BE2C (cell line): ENCODE results near the gene RFK.

ENCODE experiments used
- DNase-seq: peaks from one replicate; pipeline ENCODE4 v3.0.0-alpha.2; 2020
- H3K27me3 ChIP-seq: fragments of 250-450 bp; sonication (Bioruptor Pico); 2 replicates; pipeline ENCODE4 v1.5.1; 2020; ENCODE audit warnings: mild to moderate bottlenecking
- H3K36me3 ChIP-seq: fragments of 250-450 bp; sonication (Bioruptor Pico); 2 replicates; pipeline ENCODE4 v1.5.1; 2020; ENCODE audit warnings: mild to moderate bottlenecking
- H3K4me1 ChIP-seq: fragments of 250-450 bp; sonication (Bioruptor Pico); 2 replicates; pipeline ENCODE4 v1.5.1; 2020
- H3K4me3 ChIP-seq: 2 replicates; pipeline ENCODE4 v1.5.1; 2011; ENCODE audit warnings: low read depth, low read length
- H3K9me3 ChIP-seq: fragments of 250-450 bp; sonication (Bioruptor Pico); 2 replicates; pipeline ENCODE4 v1.5.1; 2020
- CTCF ChIP-seq: IDR thresholded peaks from 2 replicates; pipeline ENCODE4 v1.5.1; 2012; ENCODE audit warnings: mild to moderate bottlenecking, low read depth, low read length

The RFK gene

GRCh38 chr9:76377791-76378190 is 16.4 kb downstream of the RFK start:
- Histone ChIP-seq H3K4me3 (no peak overlapping the region), H3K9me3 (no peaks in the 10 kb centered on the region), H3K36me3 (no peaks in the 10 kb centered on the region), H3K27me3 (no peaks in the 10 kb centered on the region), H3K4me1 (peaks cover 6% of the 10 kb centered on the region)
- TF ChIP-seq CTCF = no peak
- DNase-seq = no peak

DNA sequence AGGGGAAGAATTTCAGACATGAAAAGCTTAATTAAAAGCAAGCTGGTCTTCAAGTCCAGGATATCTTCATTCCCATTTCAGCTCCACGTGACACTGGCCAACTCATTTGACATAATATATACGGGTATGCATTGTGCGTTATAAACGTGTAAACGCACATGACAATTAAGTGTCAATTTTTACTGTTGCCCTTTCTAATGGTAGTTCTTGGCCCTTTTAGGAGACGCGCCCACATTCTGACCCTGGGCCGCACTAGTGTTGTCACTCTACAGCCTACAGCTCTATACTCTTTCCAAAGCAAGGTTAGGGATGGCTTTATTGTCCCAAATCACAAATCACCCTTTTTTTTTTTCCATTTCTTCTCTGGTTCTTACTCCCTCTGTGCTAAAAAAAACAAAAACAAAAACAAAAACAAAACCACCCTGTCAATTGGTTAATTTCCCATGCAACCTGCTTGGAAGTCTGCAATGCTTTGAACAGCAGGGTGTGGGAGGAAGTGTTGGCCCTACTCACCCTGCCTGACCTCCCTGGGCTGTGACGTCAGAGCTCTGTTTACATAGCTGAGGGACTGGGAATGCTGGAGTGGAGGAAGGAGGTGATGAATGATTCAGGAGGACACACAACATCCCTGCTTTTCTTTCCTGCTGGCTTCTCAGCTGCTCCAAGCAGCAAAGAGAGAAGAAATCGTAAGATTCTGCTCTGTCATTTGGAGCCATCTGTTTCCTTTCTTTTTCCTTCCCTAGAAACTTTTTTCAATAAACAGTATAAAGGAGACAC is 19.3 kb downstream of the RFK start:
- no peak for DNase-seq
- Histone ChIP-seq H3K4me3 (no peak overlapping the region), H3K36me3 (no peaks in the 10 kb centered on the region), H3K9me3 (no peaks in the 10 kb centered on the region), H3K4me1 (peaks cover 15% of the 10 kb centered on the region), H3K27me3 (no peaks in the 10 kb centered on the region)
- TF ChIP-seq CTCF = no peak

GRCh38 chr9:76373784-76374474 is 20.3 kb downstream of the RFK start:
- Histone ChIP-seq H3K4me1 (peaks cover 20% of the 10 kb centered on the region), H3K27me3 (no peaks in the 10 kb centered on the region), H3K4me3 (no peak overlapping the region), H3K9me3 (no peaks in the 10 kb centered on the region), H3K36me3 (no peaks in the 10 kb centered on the region)
- TF ChIP-seq CTCF = no peak
- no peak for DNase-seq

DNA sequence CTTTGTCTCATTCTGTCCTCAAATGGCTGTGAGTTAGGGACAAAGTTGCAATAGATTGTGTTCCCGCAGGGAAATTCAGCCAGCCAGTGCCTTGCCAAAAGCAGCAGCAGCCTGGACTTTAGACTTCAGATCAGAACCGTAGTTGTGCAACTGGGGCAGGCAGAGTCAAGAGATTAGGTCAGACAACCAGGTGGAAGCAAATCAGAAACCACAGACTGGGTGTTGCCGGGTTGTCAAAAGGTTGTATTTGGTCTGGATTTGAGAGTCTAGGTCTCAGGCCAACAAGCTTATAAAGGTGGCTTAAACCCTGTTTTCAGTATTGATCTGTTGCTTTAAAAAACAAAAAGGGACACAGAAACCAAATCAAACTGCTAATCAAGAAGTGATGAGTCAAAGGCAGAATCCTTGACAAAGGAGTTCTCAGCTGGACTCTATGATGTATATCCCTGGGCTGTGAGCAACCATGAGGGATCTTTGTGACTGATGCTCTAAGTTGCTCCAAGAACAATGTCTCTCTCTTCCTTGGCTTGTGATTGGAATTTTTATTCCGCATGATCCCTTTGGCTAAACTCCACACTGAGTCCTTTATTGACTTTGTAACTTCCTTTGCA is 20.9 kb downstream of the RFK start:
- no peak overlapping the region for H3K4me3 ChIP-seq
- H3K4me1 ChIP-seq = peaks cover 23% of the 10 kb centered on the region
- no peaks in the 10 kb centered on the region for H3K27me3 ChIP-seq
- H3K36me3 ChIP-seq = no peaks in the 10 kb centered on the region
- no peaks in the 10 kb centered on the region for H3K9me3 ChIP-seq
- no peak for DNase-seq
- TF ChIP-seq CTCF = no peak

DNA sequence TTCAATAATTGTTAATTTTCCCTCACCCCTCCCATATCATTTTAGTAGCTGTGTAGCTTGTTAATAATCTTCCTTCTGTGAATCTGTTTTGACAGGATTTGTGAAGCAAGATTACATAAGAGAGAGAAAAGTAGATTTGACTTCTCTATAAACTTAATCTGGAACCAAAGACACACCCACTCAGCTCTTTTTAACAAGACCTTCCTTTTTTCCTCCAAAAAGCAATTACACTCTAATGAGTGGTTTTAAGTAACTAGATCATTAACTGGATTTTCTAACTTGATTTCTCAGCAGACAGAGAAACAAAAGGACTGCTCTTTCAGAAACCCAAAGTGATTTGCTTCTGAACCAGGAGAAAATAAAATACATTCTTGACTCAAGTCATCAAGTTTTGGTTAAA is 21.9 kb downstream of the RFK start:
- peaks cover 23% of the 10 kb centered on the region for H3K4me1 ChIP-seq
- TF ChIP-seq CTCF = no peak
- no peaks in the 10 kb centered on the region for H3K9me3 ChIP-seq
- no peak for DNase-seq
- no peak overlapping the region for H3K4me3 ChIP-seq
- no peaks in the 10 kb centered on the region for H3K36me3 ChIP-seq
- H3K27me3 ChIP-seq = no peaks in the 10 kb centered on the region

GRCh38 chr9:76371901-76372300 is 22.3 kb downstream of the RFK start:
- H3K27me3 ChIP-seq = no peaks in the 10 kb centered on the region
- TF ChIP-seq CTCF = no peak
- H3K9me3 ChIP-seq = no peaks in the 10 kb centered on the region
- no peak overlapping the region for H3K4me3 ChIP-seq
- H3K36me3 ChIP-seq = no peaks in the 10 kb centered on the region
- peaks cover 25% of the 10 kb centered on the region for H3K4me1 ChIP-seq
- DNase-seq = no peak
